ENCODE measurements around the gene GPC5. TPM values are rescaled to one million over a fixed set of nuclear protein-coding genes. Genes with fewer than 3 reads are reported as not detected.

The GPC5 gene
- total and polyA plus RNA-seq, 9 donors, result 0.10 to 1.5 (median 0.38) TPM

DNA sequence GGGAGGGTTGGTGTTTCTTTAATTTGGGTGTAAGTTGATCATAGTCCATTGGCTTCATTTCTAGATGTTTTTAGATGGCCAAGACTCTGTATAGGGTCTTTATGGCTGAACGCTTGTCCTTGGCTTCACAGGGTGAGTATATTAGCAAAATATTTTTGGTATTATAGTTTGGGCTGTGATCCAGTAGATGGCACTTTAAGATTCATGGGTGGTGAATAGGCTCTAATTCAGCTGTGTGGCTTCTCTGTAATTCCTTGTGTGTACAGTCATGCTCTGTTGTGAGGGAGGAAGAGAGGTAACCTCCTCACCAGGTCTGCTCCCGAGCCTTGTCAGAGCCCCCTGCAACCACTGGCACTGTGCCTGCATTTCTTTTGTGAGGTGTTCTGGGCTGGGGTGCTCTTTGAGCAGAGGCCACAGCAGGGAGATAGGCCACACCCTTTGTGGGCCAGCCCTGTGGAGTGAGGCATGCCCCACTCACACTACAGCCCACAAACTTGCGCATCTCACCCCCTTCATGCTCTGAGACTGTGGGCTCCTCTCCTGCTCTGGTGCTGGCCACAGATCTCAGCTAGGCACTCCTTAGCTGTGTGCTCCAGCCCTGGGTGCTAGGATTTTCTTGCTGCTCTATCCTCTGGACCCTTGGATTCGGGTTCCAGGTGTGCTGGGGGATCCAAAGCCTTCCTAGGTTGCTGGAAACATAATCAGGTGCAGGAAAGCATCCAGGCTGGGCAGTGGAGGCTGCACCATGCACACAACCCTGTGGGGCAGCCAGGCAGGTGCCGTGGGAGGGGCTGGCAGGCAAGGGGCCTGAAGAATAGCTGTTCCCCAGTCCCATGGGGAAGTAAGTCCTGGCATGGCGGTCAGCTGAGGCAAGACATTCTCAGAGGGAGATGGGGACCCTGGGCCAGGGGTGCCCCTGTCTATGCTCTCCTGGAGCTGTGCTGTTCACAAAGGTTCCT is 193.9 kb downstream of the GPC5 start:
- DNase-seq, result no peak
- H3K9me3 ChIP-seq, result no peaks in the 10 kb centered on the region
- 68 to 75% (median 71%) methylated on average over 6 of the region's 6 CpGs for WGBS, 3 donors
- no peaks in the 10 kb centered on the region for H3K4me1 ChIP-seq (ENCODE audit: insufficient read depth)
- H3K36me3 ChIP-seq, result no peaks in the 10 kb centered on the region
- no peak overlapping the region for H3K4me3 ChIP-seq
- H3K27me3 ChIP-seq, result no peaks in the 10 kb centered on the region
- intact Hi-C loops (cut with DNase I), result no loop called here
- no peak overlapping the region for H3K27ac ChIP-seq
- TF ChIP-seq, protein P1, sequence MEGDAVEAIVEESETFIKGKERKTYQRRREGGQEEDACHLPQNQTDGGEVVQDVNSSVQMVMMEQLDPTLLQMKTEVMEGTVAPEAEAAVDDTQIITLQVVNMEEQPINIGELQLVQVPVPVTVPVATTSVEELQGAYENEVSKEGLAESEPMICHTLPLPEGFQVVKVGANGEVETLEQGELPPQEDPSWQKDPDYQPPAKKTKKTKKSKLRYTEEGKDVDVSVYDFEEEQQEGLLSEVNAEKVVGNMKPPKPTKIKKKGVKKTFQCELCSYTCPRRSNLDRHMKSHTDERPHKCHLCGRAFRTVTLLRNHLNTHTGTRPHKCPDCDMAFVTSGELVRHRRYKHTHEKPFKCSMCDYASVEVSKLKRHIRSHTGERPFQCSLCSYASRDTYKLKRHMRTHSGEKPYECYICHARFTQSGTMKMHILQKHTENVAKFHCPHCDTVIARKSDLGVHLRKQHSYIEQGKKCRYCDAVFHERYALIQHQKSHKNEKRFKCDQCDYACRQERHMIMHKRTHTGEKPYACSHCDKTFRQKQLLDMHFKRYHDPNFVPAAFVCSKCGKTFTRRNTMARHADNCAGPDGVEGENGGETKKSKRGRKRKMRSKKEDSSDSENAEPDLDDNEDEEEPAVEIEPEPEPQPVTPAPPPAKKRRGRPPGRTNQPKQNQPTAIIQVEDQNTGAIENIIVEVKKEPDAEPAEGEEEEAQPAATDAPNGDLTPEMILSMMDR (IDR thresholded peaks at IDR 0.05), result no peak
- TF ChIP-seq POLR2A (IDR thresholded peaks at IDR 0.05) (no peak), EP300 (IDR thresholded peaks at IDR 0.05) (no peak)

DNA sequence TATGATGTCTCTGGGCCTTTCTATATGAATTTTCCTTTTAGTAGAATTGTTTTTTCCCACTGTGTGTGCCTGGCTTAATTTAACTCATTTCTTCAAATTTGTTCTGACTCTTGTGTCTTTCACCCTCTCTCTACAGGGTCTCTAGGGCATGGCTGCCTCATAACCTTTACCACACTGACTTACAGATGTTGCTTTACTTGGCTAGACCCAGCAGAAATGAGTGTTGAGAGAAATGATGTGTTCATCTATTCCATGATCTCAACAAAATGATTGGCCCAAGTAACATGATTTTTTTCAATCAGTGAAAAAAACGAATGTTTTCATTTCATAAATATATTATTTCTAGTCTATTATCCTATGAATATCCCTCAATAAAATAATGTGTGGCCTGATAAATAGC is 195.0 kb downstream of the GPC5 start:
- H3K27ac ChIP-seq, result no peak overlapping the region
- intact Hi-C loops (cut with DNase I), result no loop called here
- no peaks in the 10 kb centered on the region for H3K9me3 ChIP-seq
- H3K36me3 ChIP-seq, result no peaks in the 10 kb centered on the region
- TF ChIP-seq POLR2A (IDR thresholded peaks at IDR 0.05), result no peak
- H3K4me3 ChIP-seq, result no peak overlapping the region
- no peaks in the 10 kb centered on the region for H3K27me3 ChIP-seq
- WGBS, 3 donors, result 70 to 84% (median 71%) methylated on average over 1 of the region's 1 CpG
- H3K4me1 ChIP-seq (ENCODE audit: insufficient read depth), result no peaks in the 10 kb centered on the region
- DNase-seq, result no peak

DNA sequence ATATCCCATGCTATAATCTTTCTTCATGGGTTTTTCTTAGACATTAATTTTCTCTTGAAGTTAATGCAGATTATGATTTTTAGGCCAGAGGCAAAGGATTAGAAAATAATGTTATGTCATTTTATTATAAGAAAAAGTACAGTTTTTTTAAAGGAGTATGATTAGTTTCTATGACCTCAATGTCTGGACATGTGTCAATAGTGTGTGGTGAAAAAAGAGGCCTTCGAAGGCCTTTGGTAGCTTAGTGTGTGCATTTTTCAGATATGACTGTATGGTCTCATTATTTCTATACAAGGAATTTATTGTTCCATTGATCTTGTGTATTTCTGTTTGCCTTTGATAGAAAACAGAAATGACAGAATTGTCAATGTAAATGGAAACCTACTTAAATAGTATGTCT is 195.6 kb downstream of the GPC5 start:
- Histone ChIP-seq H3K27me3 (no peaks in the 10 kb centered on the region), H3K27ac (no peak overlapping the region), H3K4me3 (no peak overlapping the region), H3K36me3 (no peaks in the 10 kb centered on the region), H3K4me1 (ENCODE audit: insufficient read depth) (no peaks in the 10 kb centered on the region), H3K9me3 (no peaks in the 10 kb centered on the region)
- no peak for DNase-seq
- TF ChIP-seq POLR2A (IDR thresholded peaks at IDR 0.05), result no peak
- TF ChIP-seq, protein P1 (IDR thresholded peaks at IDR 0.05), result no peak
- no peak for TF ChIP-seq EP300 (IDR thresholded peaks at IDR 0.05)
- 79 to 88% (median 82%) methylated on average over 1 of the region's 1 CpG for WGBS, 3 donors
- intact Hi-C loops (cut with DNase I), result no loop called here

DNA sequence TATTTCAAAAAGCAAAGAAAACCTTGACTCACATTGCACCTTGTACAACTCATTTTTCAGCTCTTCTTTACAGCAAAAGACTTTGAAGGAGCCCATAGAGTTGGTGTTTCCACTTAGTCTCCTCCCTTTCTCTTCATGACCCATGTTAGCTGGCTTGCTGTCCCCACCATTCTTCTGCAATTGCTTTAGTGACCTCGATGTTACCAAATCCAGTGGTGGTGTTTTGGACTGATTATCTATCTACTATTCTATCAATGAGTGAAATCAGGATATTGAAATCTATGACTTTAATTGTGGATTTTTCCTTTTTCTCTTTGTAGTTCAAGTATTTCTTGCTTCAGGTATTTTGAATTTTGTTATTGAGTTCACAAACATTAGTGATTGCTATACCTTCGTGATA is 197.3 kb downstream of the GPC5 start:
- no peaks in the 10 kb centered on the region for H3K9me3 ChIP-seq
- H3K4me1 ChIP-seq (ENCODE audit: insufficient read depth), result no peaks in the 10 kb centered on the region
- H3K36me3 ChIP-seq, result no peaks in the 10 kb centered on the region
- no peaks in the 10 kb centered on the region for H3K27me3 ChIP-seq
- no peak overlapping the region for H3K27ac ChIP-seq
- WGBS, 3 donors, result 69 to 80% (median 74%) methylated on average over 2 of the region's 2 CpGs
- TF ChIP-seq POLR2A (IDR thresholded peaks at IDR 0.05), result no peak
- no peak for TF ChIP-seq EP300 (IDR thresholded peaks at IDR 0.05)
- TF ChIP-seq, protein P1 (IDR thresholded peaks at IDR 0.05), result no peak
- no peak overlapping the region for H3K4me3 ChIP-seq
- intact Hi-C loops (cut with DNase I), result no loop called here
- DNase-seq, result no peak

DNA sequence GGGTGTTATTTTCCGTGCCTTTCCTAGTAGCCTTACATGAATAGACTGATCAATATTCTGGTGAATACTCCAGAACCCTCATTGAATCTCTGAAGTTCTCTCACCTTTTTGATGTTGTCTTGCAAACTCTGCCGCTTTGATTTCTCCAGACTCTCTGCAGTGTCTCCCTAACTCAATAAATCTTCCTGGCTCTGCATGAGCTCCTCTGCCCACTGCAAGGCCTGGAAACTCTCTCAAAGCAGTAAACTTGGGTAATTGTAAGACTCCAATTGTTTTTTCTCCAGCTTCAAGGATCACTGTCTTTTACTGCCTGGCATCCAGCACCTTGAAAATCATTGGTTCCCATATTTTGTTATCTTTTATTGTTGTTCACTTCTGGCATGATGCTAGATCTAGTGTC is 198.4 kb downstream of the GPC5 start:
- WGBS, 3 donors, result 50 to 67% (median 55%) methylated on average over 2 of the region's 2 CpGs
- Histone ChIP-seq H3K4me1 (ENCODE audit: insufficient read depth) (no peaks in the 10 kb centered on the region), H3K4me3 (no peak overlapping the region), H3K27me3 (no peaks in the 10 kb centered on the region), H3K9me3 (no peaks in the 10 kb centered on the region), H3K27ac (no peak overlapping the region), H3K36me3 (no peaks in the 10 kb centered on the region)
- TF ChIP-seq POLR2A (IDR thresholded peaks at IDR 0.05), result no peak
- TF ChIP-seq, protein P1 (IDR thresholded peaks at IDR 0.05), result no peak
- TF ChIP-seq EP300 (IDR thresholded peaks at IDR 0.05), result no peak
- intact Hi-C loops (cut with DNase I), result no loop called here
- no peak for DNase-seq

All from ovary (tissue), 9 donors.